ENCODE results near the gene PSEN1. TPM values are rescaled to one million over a fixed set of nuclear protein-coding genes. Genes with fewer than 3 reads are reported as not detected.
"Not testable (repeated sequence)": the region's sequence is repeated elsewhere in the genome, so short reads cannot be mapped to it uniquely, and the experiment has no call there.

Gene PSEN1
- total RNA-seq, 1 experiment from 2014 or later: 49.9 TPM

GRCh38 chr14:73168691-73169090 is 32.4 kb downstream of the PSEN1 start:
- Histone ChIP-seq H2BK5ac (ENCODE audit: insufficient read length, low read length) (no peak overlapping the region), H3K4me2 (ENCODE audit: insufficient read depth, insufficient read length, low read length) (no peak overlapping the region), H3K18ac (ENCODE audit: insufficient read length, low read depth, low read length) (no peak overlapping the region), H3K79me2 (ENCODE audit: insufficient read depth, low read length) (no peaks in the 10 kb centered on the region), H3T11ph (ENCODE audit: low read length) (no peak overlapping the region), H2AK5ac (ENCODE audit: insufficient read length, low read length) (no peak overlapping the region), H3K27me3 (ENCODE audit: insufficient read depth, low read length) (no peaks in the 10 kb centered on the region), H4K91ac (ENCODE audit: insufficient read length, low read depth, low read length) (no peak overlapping the region), H2BK12ac (ENCODE audit: insufficient read length, low read depth, low read length) (no peak overlapping the region), H2BK20ac (ENCODE audit: low read depth, low read length, poor library complexity, severe bottlenecking) (no peak overlapping the region), H3K9ac (ENCODE audit: extremely low read depth, insufficient read length, low read length) (no peak overlapping the region), H2BK15ac (ENCODE audit: low read depth, low read length) (no peak overlapping the region), H3K14ac (ENCODE audit: insufficient read depth, low read length) (no peak overlapping the region), H4K20me1 (ENCODE audit: control insufficient read depth, insufficient read depth, insufficient read length) (no peaks in the 10 kb centered on the region), H3K4me1 (ENCODE audit: insufficient read depth, low read length) (no peaks in the 10 kb centered on the region; the same call in 1 of the 2 replicates), H3K79me1 (ENCODE audit: insufficient read depth, low read depth, low read length, poor library complexity, severe bottlenecking) (no peaks in the 10 kb centered on the region), H3K27ac (ENCODE audit: insufficient read length, low read depth, low read length) (no peak overlapping the region), H3K4ac (ENCODE audit: low read depth, low read length) (no peak overlapping the region), H3K56ac (ENCODE audit: insufficient read length, low read depth, low read length) (no peak overlapping the region), H3K23me2 (ENCODE audit: insufficient read length, low read depth, low read length, poor library complexity, severe bottlenecking) (no peaks in the 10 kb centered on the region), H2BK120ac (ENCODE audit: low read depth, low read length, poor library complexity, severe bottlenecking) (no peak overlapping the region), H4K5ac (ENCODE audit: insufficient read length, low read depth, low read length) (no peak overlapping the region), H3K23ac (ENCODE audit: insufficient read length, low read depth, low read length) (no peak overlapping the region), H3K9me3 (ENCODE audit: control insufficient read depth, low read depth, low read length) (no peaks in the 10 kb centered on the region), H4K8ac (replicated peaks; ENCODE audit: insufficient read length, low read depth, low read length) (no peak overlapping the region), H2AFZ (ENCODE audit: low read length) (no peak overlapping the region)
- Mint-ChIP-seq H3K4me1 (peaks cover 21% of the 10 kb centered on the region in 2 experiments), H3K4me3 (no peak overlapping the region), H3K27me3 (ENCODE audit: low read depth) (no peaks in the 10 kb centered on the region), H3K36me3 (ENCODE audit: insufficient read depth in 1 of 3, low read depth in 3 of 3) (peaks cover 9 to 56% (median 49%) of the 10 kb centered on the region in 3 experiments; a peak in 6 of 7 replicates), H3K9me3 (no peaks in the 10 kb centered on the region), H3K27ac (peak overlapping the region in 1 of 3 experiments; percentile 33; a peak in 1 of 7 replicates)
- no peak for TF ChIP-seq CTCF (conservative IDR thresholded peaks at IDR 0.05)
- no peak for DNase-seq
- WGBS (ENCODE audit: extremely low coverage, insufficient read length, low lambda C conversion rate): no CpG with 5 or more reads among the region's 14 CpGs

GRCh38 chr14:73169855-73170254 is 33.5 kb downstream of the PSEN1 start:
- H3T11ph ChIP-seq (ENCODE audit: low read length); H3K27me3 ChIP-seq (ENCODE audit: insufficient read depth, low read length); H2BK20ac ChIP-seq (ENCODE audit: low read depth, low read length, poor library complexity, severe bottlenecking); H2BK12ac ChIP-seq (ENCODE audit: insufficient read length, low read depth, low read length); H3K4ac ChIP-seq (ENCODE audit: low read depth, low read length); H3K9me3 Mint-ChIP-seq; H3K79me1 ChIP-seq (ENCODE audit: insufficient read depth, low read depth, low read length, poor library complexity, severe bottlenecking); H2BK120ac ChIP-seq (ENCODE audit: low read depth, low read length, poor library complexity, severe bottlenecking); H3K9ac ChIP-seq (ENCODE audit: extremely low read depth, insufficient read length, low read length); H4K91ac ChIP-seq (ENCODE audit: insufficient read length, low read depth, low read length); H3K27me3 Mint-ChIP-seq (ENCODE audit: low read depth); H2AK5ac ChIP-seq (ENCODE audit: insufficient read length, low read length); H3K79me2 ChIP-seq (ENCODE audit: insufficient read depth, low read length); H4K20me1 ChIP-seq (ENCODE audit: control insufficient read depth, insufficient read depth, insufficient read length); H2BK5ac ChIP-seq (ENCODE audit: insufficient read length, low read length); H3K56ac ChIP-seq (ENCODE audit: insufficient read length, low read depth, low read length); H3K14ac ChIP-seq (ENCODE audit: insufficient read depth, low read length); H3K4me1 ChIP-seq (ENCODE audit: insufficient read depth, low read length); H4K8ac ChIP-seq (replicated peaks; ENCODE audit: insufficient read length, low read depth, low read length); H3K4me2 ChIP-seq (ENCODE audit: insufficient read depth, insufficient read length, low read length); H2AFZ ChIP-seq (ENCODE audit: low read length); H3K27ac ChIP-seq (ENCODE audit: insufficient read length, low read depth, low read length); H3K23me2 ChIP-seq (ENCODE audit: insufficient read length, low read depth, low read length, poor library complexity, severe bottlenecking); H3K18ac ChIP-seq (ENCODE audit: insufficient read length, low read depth, low read length); H3K9me3 ChIP-seq (ENCODE audit: control insufficient read depth, low read depth, low read length); H3K23ac ChIP-seq (ENCODE audit: insufficient read length, low read depth, low read length); H4K5ac ChIP-seq (ENCODE audit: insufficient read length, low read depth, low read length); H2BK15ac ChIP-seq (ENCODE audit: low read depth, low read length); H3K27ac Mint-ChIP-seq: not testable (repeated sequence)
- H3K36me3 Mint-ChIP-seq (ENCODE audit: insufficient read depth in 1 of 3, low read depth in 3 of 3): peaks cover 14 to 57% (median 52%) of the 10 kb centered on the region in 3 experiments; a peak in 6 of 7 replicates
- peak; percentile 44 for DNase-seq
- no CpG with 5 or more reads among the region's 6 CpGs for WGBS (ENCODE audit: extremely low coverage, insufficient read length, low lambda C conversion rate)
- peak overlapping the region in 1 of 2 experiments; percentile 8; a peak in 1 of 5 replicates for H3K4me3 Mint-ChIP-seq
- H3K4me1 Mint-ChIP-seq: peaks cover 21% of the 10 kb centered on the region in 2 experiments
